Chondrocyte (in vitro differentiated cells): ENCODE measurements around the gene CHADL. TPM values are rescaled to one million over a fixed set of nuclear protein-coding genes. Genes with fewer than 3 reads are reported as not detected.

Experiments
- DNase-seq: peaks from one replicate; pipeline ENCODE4 v3.0.0; 2021; ENCODE audit warnings: mixed read lengths, low spot score
- H3K27ac Mint-ChIP-seq: one replicate; pipeline ENCODE4 v1.8.0; 2021; ENCODE audit warnings: mild to moderate bottlenecking, moderate library complexity, mixed read lengths; ENCODE audit not compliant: unreplicated experiment
- H3K27me3 Mint-ChIP-seq: 2 replicates; pipeline ENCODE4 v1.8.0; 2021; ENCODE audit warnings: low read depth, mixed read lengths
- H3K36me3 Mint-ChIP-seq: 2 replicates; pipeline ENCODE4 v1.8.0; 2021; ENCODE audit warnings: low read depth, mixed read lengths
- H3K4me1 Mint-ChIP-seq: 2 replicates; pipeline ENCODE4 v1.8.0; 2021; ENCODE audit warnings: low read depth, mild to moderate bottlenecking, mixed read lengths
- H3K4me3 Mint-ChIP-seq: one replicate; pipeline ENCODE4 v1.8.0; 2021; ENCODE audit warnings: mild to moderate bottlenecking, moderate library complexity, mixed read lengths; ENCODE audit not compliant: unreplicated experiment
- H3K9me3 Mint-ChIP-seq: 2 replicates; pipeline ENCODE4 v1.8.0; 2021; ENCODE audit warnings: low read depth, mixed read lengths
- CTCF ChIP-seq: fragments of 200-600 bp; sonication (generic); IDR thresholded peaks from 2 replicates; pipeline ENCODE4 v1.5.0; 2021; ENCODE audit warnings: antibody characterized with exemption, mild to moderate bottlenecking, moderate library complexity
- total RNA-seq: library from RNA; stranded (reverse); gene quantifications from 3 replicates; pipeline ENCODE4 v1.2.1, GENCODE V29; 2021

The CHADL gene
- total RNA-seq, 1 donor from 2014 or later = 1.3 TPM

- no peaks in the 10 kb centered on the region for H3K9me3 Mint-ChIP-seq
- TF ChIP-seq CTCF = no peak
- no peak overlapping the region for H3K27ac Mint-ChIP-seq
- DNase-seq = no peak
- H3K4me3 Mint-ChIP-seq = no peak overlapping the region
- H3K4me1 Mint-ChIP-seq = peaks cover 3% of the 10 kb centered on the region
- no peaks in the 10 kb centered on the region for H3K27me3 Mint-ChIP-seq
- H3K36me3 Mint-ChIP-seq = peaks cover 4% of the 10 kb centered on the region
Measured at GRCh38 chr22:41242396-41243117, 1.8 kb upstream of the CHADL start.

- H3K9me3 Mint-ChIP-seq = no peaks in the 10 kb centered on the region
- peaks cover 3% of the 10 kb centered on the region for H3K4me1 Mint-ChIP-seq
- no peak overlapping the region for H3K27ac Mint-ChIP-seq
- no peaks in the 10 kb centered on the region for H3K27me3 Mint-ChIP-seq
- TF ChIP-seq CTCF = no peak
- H3K4me3 Mint-ChIP-seq = no peak overlapping the region
- H3K36me3 Mint-ChIP-seq = peaks cover 2% of the 10 kb centered on the region
- DNase-seq = no peak
Measured at GRCh38 chr22:41241133-41241676, 474 bp upstream of the CHADL start.

- TF ChIP-seq CTCF = no peak
- no peaks in the 10 kb centered on the region for H3K9me3 Mint-ChIP-seq
- no peak overlapping the region for H3K4me3 Mint-ChIP-seq
- H3K4me1 Mint-ChIP-seq = peaks cover 3% of the 10 kb centered on the region
- no peaks in the 10 kb centered on the region for H3K36me3 Mint-ChIP-seq
- H3K27me3 Mint-ChIP-seq = no peaks in the 10 kb centered on the region
- no peak for DNase-seq
- H3K27ac Mint-ChIP-seq = no peak overlapping the region
Measured at GRCh38 chr22:41239443-41240128, 1.1 kb downstream of the CHADL start.

GRCh38 chr22:41238570-41239442, 1.9 kb downstream of the CHADL start:
- Mint-ChIP-seq H3K9me3 (no peaks in the 10 kb centered on the region), H3K27me3 (no peaks in the 10 kb centered on the region), H3K4me1 (peaks cover 3% of the 10 kb centered on the region), H3K36me3 (no peaks in the 10 kb centered on the region), H3K27ac (no peak overlapping the region), H3K4me3 (peak overlapping the region; percentile 33)
- TF ChIP-seq CTCF = no peak
- no peak for DNase-seq
